Activated naive CD8-positive, alpha-beta T cell treated with anti-CD3 and anti-CD28 coated beads, Interleukin-2, amount 50 U/mL, for 24 hours (primary cell): Measurements from ENCODE around the gene N4BP2L1.

Source experiments
- ATAC-seq: fragments of 150-1000 bp; cut with Tn5 transposase; one replicate; pipeline ENCODE4 v1.10.0; 2021
- DNase-seq: peaks from one replicate; pipeline ENCODE4 v3.0.0; 2021
- H3K27ac Mint-ChIP-seq: one replicate; pipeline ENCODE4 v1.8.0; 2021; ENCODE audit warnings: mild to moderate bottlenecking, mixed read lengths
- H3K27me3 Mint-ChIP-seq: one replicate; pipeline ENCODE4 v1.8.0; 2021; ENCODE audit warnings: mixed read lengths
- H3K36me3 Mint-ChIP-seq: one replicate; pipeline ENCODE4 v1.8.0; 2021; ENCODE audit warnings: low read depth, mixed read lengths
- H3K4me1 Mint-ChIP-seq: one replicate; pipeline ENCODE4 v1.8.0; 2021; ENCODE audit warnings: mixed read lengths
- H3K4me3 Mint-ChIP-seq: one replicate; pipeline ENCODE4 v1.8.0; 2021; ENCODE audit warnings: mild to moderate bottlenecking, moderate library complexity, mixed read lengths
- H3K9me3 Mint-ChIP-seq: one replicate; pipeline ENCODE4 v1.8.0; 2021; ENCODE audit warnings: mixed read lengths

N4BP2L1 gene

DNA sequence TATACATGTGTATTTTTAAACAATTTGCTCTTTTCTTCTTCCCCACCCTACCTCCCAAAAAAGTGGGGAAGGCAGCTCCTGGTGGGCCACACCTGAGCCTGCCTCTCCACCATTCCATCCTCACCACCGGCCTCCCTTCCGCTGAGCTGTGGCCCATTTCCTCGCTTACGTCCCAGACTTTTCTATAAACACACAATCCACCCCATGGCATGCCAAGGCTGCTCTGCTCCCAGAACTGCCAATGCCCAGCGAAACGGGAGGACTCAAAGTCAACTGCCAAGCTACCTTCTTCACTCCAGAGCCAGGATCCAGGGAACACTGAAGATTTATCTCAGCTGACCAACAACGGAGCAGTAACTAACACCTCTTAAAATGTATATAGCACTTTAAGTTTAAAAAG is 2.8 kb downstream of the N4BP2L1 start:
- H3K4me1 Mint-ChIP-seq = peaks cover 39% of the 10 kb centered on the region

DNA sequence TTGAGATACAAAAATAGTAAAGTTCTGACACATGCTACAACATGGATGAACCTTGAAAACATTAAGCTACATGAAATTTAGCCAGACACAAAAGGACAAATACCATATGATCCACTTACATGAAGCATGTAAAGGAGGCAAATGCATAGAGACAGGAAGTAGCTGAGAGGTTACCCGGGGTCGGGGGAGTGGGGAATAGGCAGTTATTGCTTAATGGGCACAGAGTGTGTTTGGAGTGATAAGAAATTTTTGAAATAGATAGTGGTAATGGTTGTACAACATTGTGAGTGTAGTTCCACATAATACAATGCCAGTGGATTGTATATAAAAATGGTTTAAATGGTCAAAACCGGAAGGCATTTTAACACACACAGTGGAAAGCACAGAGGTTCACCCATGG is 4.3 kb downstream of the N4BP2L1 start:
- Mint-ChIP-seq H3K36me3 (peaks cover 40% of the 10 kb centered on the region), H3K4me3 (no peak overlapping the region), H3K27me3 (no peaks in the 10 kb centered on the region), H3K9me3 (peaks cover 9% of the 10 kb centered on the region), H3K4me1 (peaks cover 29% of the 10 kb centered on the region), H3K27ac (no peak overlapping the region)
- ATAC-seq (no peak), DNase-seq (no peak)

More for the DNA sequence above, 2.8 kb downstream of the N4BP2L1 start:
- peaks cover 1% of the 10 kb centered on the region for H3K9me3 Mint-ChIP-seq
- DNase-seq (no peak), ATAC-seq (no peak)
- peak overlapping the region; percentile 90 for H3K4me3 Mint-ChIP-seq
- H3K27ac Mint-ChIP-seq = peak overlapping the region; percentile 53
- peaks cover 27% of the 10 kb centered on the region for H3K36me3 Mint-ChIP-seq
- H3K27me3 Mint-ChIP-seq = no peaks in the 10 kb centered on the region

- ATAC-seq = no peak
- no peaks in the 10 kb centered on the region for H3K27me3 Mint-ChIP-seq
- peaks cover 9% of the 10 kb centered on the region for H3K9me3 Mint-ChIP-seq
- peaks cover 18% of the 10 kb centered on the region for H3K4me1 Mint-ChIP-seq
- H3K27ac Mint-ChIP-seq = no peak overlapping the region
- H3K36me3 Mint-ChIP-seq = peaks cover 41% of the 10 kb centered on the region
- no peak overlapping the region for H3K4me3 Mint-ChIP-seq
- DNase-seq = no peak
These were observed 8.1 kb downstream of the N4BP2L1 start for GRCh38 chr13:32419862-32420261.

GRCh38 chr13:32417995-32418394 is 9.9 kb downstream of the N4BP2L1 start:
- Mint-ChIP-seq H3K4me1 (peaks cover 9% of the 10 kb centered on the region), H3K9me3 (peaks cover 9% of the 10 kb centered on the region), H3K36me3 (peaks cover 30% of the 10 kb centered on the region), H3K27ac (no peak overlapping the region), H3K4me3 (no peak overlapping the region), H3K27me3 (no peaks in the 10 kb centered on the region)
- DNase-seq (no peak), ATAC-seq (no peak)

DNA sequence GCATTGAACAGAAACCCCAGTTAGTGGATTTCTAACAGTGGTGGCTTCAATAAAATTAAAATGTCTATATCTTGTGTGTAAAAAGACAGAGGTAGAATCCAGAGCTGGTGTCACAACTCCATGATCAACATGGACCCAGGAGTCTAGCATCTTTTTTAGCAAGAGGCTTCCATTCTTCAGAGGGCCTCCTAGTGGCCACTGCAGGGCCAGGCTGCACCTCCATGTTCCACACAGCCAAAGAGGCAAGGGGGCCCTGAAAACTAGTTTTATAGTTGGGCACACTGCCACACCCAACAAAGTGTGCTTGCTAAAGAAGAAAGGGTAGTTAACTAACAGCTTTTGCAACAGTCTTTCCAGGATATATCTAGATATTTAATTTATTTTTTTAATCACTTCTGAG is 12.9 kb downstream of the N4BP2L1 start:
- Mint-ChIP-seq H3K36me3 (peaks cover 21% of the 10 kb centered on the region), H3K27ac (no peak overlapping the region), H3K4me1 (peaks cover 9% of the 10 kb centered on the region), H3K27me3 (no peaks in the 10 kb centered on the region), H3K9me3 (peaks cover 7% of the 10 kb centered on the region), H3K4me3 (no peak overlapping the region)
- DNase-seq (no peak), ATAC-seq (no peak)

GRCh38 chr13:32414580-32414979 is 13.3 kb downstream of the N4BP2L1 start:
- Mint-ChIP-seq H3K4me3 (no peak overlapping the region), H3K9me3 (peaks cover 2% of the 10 kb centered on the region), H3K4me1 (peaks cover 11% of the 10 kb centered on the region), H3K27ac (no peak overlapping the region), H3K36me3 (peaks cover 17% of the 10 kb centered on the region), H3K27me3 (no peaks in the 10 kb centered on the region)
- ATAC-seq (no peak), DNase-seq (no peak)

GRCh38 chr13:32413284-32413683 is 14.6 kb downstream of the N4BP2L1 start:
- Mint-ChIP-seq H3K4me1 (peaks cover 18% of the 10 kb centered on the region), H3K9me3 (no peaks in the 10 kb centered on the region), H3K27me3 (no peaks in the 10 kb centered on the region), H3K27ac (no peak overlapping the region), H3K36me3 (peaks cover 7% of the 10 kb centered on the region), H3K4me3 (no peak overlapping the region)
- ATAC-seq (no peak), DNase-seq (no peak)

DNA sequence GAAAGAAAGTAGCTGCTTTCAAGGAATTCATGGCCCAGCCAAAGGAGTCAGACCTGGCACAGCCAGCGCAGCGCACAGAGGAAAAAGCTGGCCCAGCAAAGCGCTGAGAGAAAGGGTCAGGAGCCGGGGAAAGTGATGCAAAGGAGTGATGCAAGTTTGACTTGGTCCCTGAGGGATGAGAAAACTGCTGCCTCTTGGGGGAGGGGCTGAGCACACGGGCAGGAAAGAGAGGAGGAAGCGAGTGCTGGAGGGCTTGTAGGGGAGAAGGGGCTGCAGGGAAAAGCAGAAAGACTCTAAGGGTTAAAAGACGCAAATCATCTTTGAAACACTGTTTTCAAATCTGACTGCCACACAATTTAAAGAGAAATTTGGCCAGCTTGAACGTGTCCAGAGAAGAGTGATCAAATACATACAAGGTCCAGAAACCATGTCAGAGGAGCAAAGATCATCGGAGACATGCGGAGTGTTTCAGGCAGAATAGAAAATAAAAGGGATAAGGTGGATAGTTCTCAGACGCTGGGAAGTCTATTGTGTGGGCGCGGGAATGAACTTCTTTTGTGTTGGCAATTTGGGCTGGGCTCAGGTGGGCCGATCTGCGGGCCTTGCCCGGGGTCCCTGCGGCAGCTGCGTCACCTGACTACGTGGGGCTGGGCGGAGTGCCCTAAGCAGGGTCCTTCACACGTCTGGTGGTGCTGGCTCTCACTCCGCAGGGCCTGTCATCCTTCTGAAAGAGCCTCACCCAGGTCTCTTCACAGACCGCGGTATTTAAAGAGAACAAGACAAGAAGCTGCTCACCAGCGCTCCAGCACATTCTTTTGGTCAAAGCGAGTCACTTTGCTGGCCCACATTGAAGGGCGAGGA is 18.1 kb downstream of the N4BP2L1 start:
- ATAC-seq = no peak
- peaks cover 17% of the 10 kb centered on the region for H3K36me3 Mint-ChIP-seq
- H3K4me1 Mint-ChIP-seq = peaks cover 16% of the 10 kb centered on the region
- H3K9me3 Mint-ChIP-seq = no peaks in the 10 kb centered on the region
- no peak overlapping the region for H3K27ac Mint-ChIP-seq
- no peak overlapping the region for H3K4me3 Mint-ChIP-seq
- no peak for DNase-seq
- no peaks in the 10 kb centered on the region for H3K27me3 Mint-ChIP-seq

- no peak for ATAC-seq
- Mint-ChIP-seq H3K36me3 (peaks cover 20% of the 10 kb centered on the region), H3K4me3 (no peak overlapping the region), H3K27ac (no peak overlapping the region), H3K9me3 (no peaks in the 10 kb centered on the region), H3K27me3 (no peaks in the 10 kb centered on the region), H3K4me1 (peaks cover 16% of the 10 kb centered on the region)
- no peak for DNase-seq
These were observed 19.0 kb downstream of the N4BP2L1 start for GRCh38 chr13:32409001-32409313.

DNA sequence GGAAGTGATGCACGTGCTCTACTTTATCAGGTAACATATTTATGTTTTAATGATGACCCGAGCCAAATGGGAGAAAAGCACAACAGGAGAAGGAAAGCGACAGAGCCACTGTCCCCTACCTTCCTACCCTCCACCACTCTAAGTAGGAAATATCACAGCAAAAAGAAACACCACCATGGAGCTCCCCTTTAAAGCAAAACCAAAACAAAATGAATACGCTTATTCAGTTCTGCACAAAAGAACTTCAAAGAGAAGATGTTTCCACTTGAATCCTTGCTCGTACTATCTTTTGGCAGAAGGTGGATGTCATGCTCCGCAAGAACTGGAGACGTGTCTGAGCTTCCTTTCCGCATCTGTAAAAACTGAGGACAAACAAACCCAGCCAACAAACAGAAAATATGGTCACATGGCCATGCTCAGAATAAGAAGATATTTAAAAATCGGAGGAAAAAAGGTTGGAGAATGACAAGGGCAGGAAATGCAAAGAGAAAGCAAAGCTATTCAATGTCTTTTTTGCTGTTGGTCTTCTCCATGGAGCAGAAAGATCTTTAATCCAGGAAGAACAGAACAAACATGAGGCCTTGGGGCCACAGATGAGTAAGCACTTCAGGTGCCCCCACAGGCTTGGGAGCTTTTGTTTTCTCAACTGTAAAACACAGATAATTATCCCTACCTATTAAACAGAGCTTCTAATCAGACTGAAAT is 19.5 kb downstream of the N4BP2L1 start:
- no peak for ATAC-seq
- H3K27me3 Mint-ChIP-seq = no peaks in the 10 kb centered on the region
- no peak overlapping the region for H3K4me3 Mint-ChIP-seq
- peaks cover 20% of the 10 kb centered on the region for H3K36me3 Mint-ChIP-seq
- no peaks in the 10 kb centered on the region for H3K9me3 Mint-ChIP-seq
- peak overlapping the region; percentile 1 for H3K27ac Mint-ChIP-seq
- peaks cover 16% of the 10 kb centered on the region for H3K4me1 Mint-ChIP-seq
- DNase-seq = no peak

- peaks cover 22% of the 10 kb centered on the region for H3K36me3 Mint-ChIP-seq
- no peaks in the 10 kb centered on the region for H3K27me3 Mint-ChIP-seq
- DNase-seq = no peak
- peak overlapping the region; percentile 1 for H3K27ac Mint-ChIP-seq
- H3K4me1 Mint-ChIP-seq = peaks cover 16% of the 10 kb centered on the region
- no peak for ATAC-seq
- no peak overlapping the region for H3K4me3 Mint-ChIP-seq
- H3K9me3 Mint-ChIP-seq = no peaks in the 10 kb centered on the region
These were observed 20.1 kb downstream of the N4BP2L1 start for GRCh38 chr13:32407854-32408253.

- Mint-ChIP-seq H3K27me3 (no peaks in the 10 kb centered on the region), H3K4me1 (peaks cover 4% of the 10 kb centered on the region), H3K27ac (no peak overlapping the region), H3K4me3 (no peak overlapping the region), H3K36me3 (peaks cover 44% of the 10 kb centered on the region), H3K9me3 (no peaks in the 10 kb centered on the region)
- no peak for ATAC-seq
- DNase-seq = no peak
These were observed 24.8 kb downstream of the N4BP2L1 start for GRCh38 chr13:32403108-32403507.

DNA sequence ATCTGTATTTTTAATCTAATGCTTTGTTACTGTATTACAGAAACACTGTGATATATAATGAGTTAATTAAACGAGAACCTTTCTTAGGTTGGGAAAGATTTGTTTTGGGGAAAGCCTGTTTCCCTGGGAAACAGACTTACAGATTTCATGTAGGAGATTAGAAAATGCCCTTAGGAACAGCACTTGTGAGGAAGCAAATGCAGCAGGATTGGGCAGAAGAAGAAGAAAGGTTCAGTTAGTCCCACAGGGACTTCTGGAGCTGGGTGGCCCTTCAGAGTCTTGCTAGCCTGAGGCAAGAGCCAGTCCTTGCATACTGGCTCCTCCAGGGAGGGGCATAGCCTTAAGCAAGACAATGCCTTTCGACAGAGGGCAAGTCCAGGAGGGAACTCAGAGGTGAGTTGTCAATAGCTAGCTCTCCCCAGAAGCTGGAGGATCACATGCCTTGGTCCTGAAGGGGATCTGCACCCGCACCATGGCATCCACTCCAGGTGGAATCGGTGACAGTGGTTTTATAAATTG is 36.8 kb downstream of the N4BP2L1 start:
- Mint-ChIP-seq H3K4me3 (no peak overlapping the region), H3K27ac (no peak overlapping the region)
- ATAC-seq = no peak

DNA sequence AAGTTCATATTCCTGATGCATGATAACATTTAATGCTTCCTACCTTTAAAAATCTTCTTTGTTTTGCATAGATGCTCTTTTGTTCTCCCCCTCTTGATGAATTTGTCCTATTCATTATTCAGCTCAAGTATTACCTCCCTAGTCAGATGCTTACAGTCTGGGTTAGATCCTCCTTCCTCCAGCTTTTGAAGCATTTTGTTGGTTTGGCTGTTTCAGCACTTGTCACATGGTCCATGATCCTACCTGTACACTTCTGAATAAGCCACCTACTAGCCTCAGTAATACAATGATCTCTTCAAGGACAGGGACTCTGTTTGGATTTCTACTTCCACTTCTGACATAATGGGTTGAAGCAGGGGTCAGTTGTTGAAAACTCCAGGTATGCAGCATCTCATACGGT is 37.4 kb downstream of the N4BP2L1 start:
- Mint-ChIP-seq H3K4me1 (peaks cover 19% of the 10 kb centered on the region), H3K27me3 (no peaks in the 10 kb centered on the region), H3K27ac (no peak overlapping the region), H3K4me3 (no peak overlapping the region), H3K36me3 (peaks cover 20% of the 10 kb centered on the region), H3K9me3 (no peaks in the 10 kb centered on the region)
- DNase-seq = no peak
- ATAC-seq = no peak

More for the DNA sequence above, 36.8 kb downstream of the N4BP2L1 start:
- no peak for DNase-seq
- Mint-ChIP-seq H3K4me1 (peaks cover 19% of the 10 kb centered on the region), H3K9me3 (no peaks in the 10 kb centered on the region), H3K27me3 (no peaks in the 10 kb centered on the region), H3K36me3 (peaks cover 23% of the 10 kb centered on the region)

DNA sequence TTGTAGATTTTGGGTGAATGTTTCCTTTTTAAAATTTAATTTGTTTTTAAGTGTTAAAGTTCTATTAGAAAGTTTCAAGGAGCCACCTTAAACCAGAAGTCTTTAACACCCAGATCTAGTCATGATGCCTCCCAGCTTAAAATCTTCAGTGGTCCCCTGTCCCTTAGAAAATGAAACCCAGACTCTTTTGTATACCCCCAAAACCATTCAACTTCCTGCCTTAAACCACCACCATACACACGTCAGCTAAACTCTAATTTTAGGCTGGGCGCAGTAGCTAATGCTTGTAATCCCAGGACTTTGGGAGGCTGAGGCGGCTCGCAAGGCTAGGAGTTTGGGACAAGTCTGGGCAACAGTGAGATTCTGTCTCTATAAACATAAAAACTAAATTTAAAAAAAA is 37.9 kb downstream of the N4BP2L1 start:
- Mint-ChIP-seq H3K27me3 (no peaks in the 10 kb centered on the region), H3K4me1 (peaks cover 19% of the 10 kb centered on the region), H3K4me3 (no peak overlapping the region), H3K27ac (no peak overlapping the region), H3K36me3 (peaks cover 19% of the 10 kb centered on the region), H3K9me3 (no peaks in the 10 kb centered on the region)
- no peak for DNase-seq
- ATAC-seq = peak; percentile 57
